Measurements from ENCODE around the gene RELL2.

Gene RELL2, protein sequence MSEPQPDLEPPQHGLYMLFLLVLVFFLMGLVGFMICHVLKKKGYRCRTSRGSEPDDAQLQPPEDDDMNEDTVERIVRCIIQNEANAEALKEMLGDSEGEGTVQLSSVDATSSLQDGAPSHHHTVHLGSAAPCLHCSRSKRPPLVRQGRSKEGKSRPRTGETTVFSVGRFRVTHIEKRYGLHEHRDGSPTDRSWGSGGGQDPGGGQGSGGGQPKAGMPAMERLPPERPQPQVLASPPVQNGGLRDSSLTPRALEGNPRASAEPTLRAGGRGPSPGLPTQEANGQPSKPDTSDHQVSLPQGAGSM

GRCh38 chr5:141636413-141637122 is at the start of gene RELL2, which contains the start of gene HDAC3:
Gene RELL2, plus strand, starts transcription at chr5:141636997. Its CDS starts 1,229 bp downstream, at chr5:141638226.
Gene HDAC3, minus strand, starts transcription at chr5:141636849. Its CDS starts 59 bp downstream, at chr5:141636790.
- H3K9me3 Mint-ChIP-seq = no peaks in the 10 kb centered on the region
- peaks cover 42% of the 10 kb centered on the region for H3K4me1 Mint-ChIP-seq
- peak within 1 kb of the TSS; percentile 88 for H3K27ac Mint-ChIP-seq (ENCODE audit: low read depth)
- peaks cover 11% of the 10 kb centered on the region for H3K36me3 Mint-ChIP-seq (ENCODE audit: insufficient read depth)
- H3K4me3 Mint-ChIP-seq = peak within 1 kb of the TSS; percentile 84
- ATAC-seq (replicated peaks; ENCODE audit: extremely low read depth, poor library complexity, severe bottlenecking) = peak; percentile 82
- peak; percentile 90 to 97 for DNase-seq (ENCODE audit: low spot score in 2 of 2)
- no peaks in the 10 kb centered on the region for H3K27me3 Mint-ChIP-seq

DNA sequence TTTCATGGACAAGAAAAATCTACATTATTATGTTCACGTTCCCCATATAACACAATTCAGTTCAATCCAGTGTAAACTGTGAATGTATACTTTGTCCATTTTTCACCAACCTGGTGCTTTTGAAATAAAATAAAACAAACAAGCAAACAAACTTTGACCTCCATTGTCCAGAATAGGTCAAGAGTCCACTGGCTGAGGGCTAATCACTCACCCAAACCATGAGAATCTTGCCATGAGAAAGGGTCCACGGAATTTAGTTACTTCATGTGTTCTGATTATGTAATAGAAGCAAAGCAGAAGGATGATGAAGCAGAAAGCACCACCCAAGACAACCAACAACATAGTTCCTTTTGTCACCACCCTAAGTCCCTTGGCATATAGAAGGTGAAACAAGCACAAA is 46.7 kb upstream of the RELL2 start:
- Mint-ChIP-seq H3K27me3 (no peaks in the 10 kb centered on the region), H3K9me3 (no peaks in the 10 kb centered on the region), H3K36me3 (ENCODE audit: insufficient read depth) (peaks cover 32% of the 10 kb centered on the region), H3K27ac (ENCODE audit: low read depth) (no peak overlapping the region), H3K4me1 (peaks cover 44% of the 10 kb centered on the region), H3K4me3 (no peak overlapping the region)
- ATAC-seq (replicated peaks; ENCODE audit: extremely low read depth, poor library complexity, severe bottlenecking) (no peak), DNase-seq (ENCODE audit: low spot score in 2 of 2) (no peak)

GRCh38 chr5:141596867-141597266 is 39.9 kb upstream of the RELL2 start:
- Mint-ChIP-seq H3K27me3 (no peaks in the 10 kb centered on the region), H3K4me3 (peak overlapping the region; percentile 10), H3K27ac (ENCODE audit: low read depth) (peak overlapping the region; percentile 65), H3K36me3 (ENCODE audit: insufficient read depth) (peaks cover 16% of the 10 kb centered on the region), H3K9me3 (no peaks in the 10 kb centered on the region), H3K4me1 (peaks cover 62% of the 10 kb centered on the region)
- DNase-seq (ENCODE audit: low spot score in 2 of 2) (no peak), ATAC-seq (replicated peaks; ENCODE audit: extremely low read depth, poor library complexity, severe bottlenecking) (no peak)

GRCh38 chr5:141597394-141597793 is 39.4 kb upstream of the RELL2 start:
- ATAC-seq (replicated peaks; ENCODE audit: extremely low read depth, poor library complexity, severe bottlenecking) (no peak), DNase-seq (ENCODE audit: low spot score in 2 of 2) (no peak)
- Mint-ChIP-seq H3K27me3 (no peaks in the 10 kb centered on the region), H3K27ac (ENCODE audit: low read depth) (peak overlapping the region; percentile 65), H3K36me3 (ENCODE audit: insufficient read depth) (peaks cover 16% of the 10 kb centered on the region), H3K4me1 (peaks cover 60% of the 10 kb centered on the region), H3K9me3 (no peaks in the 10 kb centered on the region), H3K4me3 (peak overlapping the region; percentile 10)

GRCh38 chr5:141597814-141598213 is 39.0 kb upstream of the RELL2 start:
- Mint-ChIP-seq H3K4me3 (peak overlapping the region; percentile 10), H3K4me1 (peaks cover 60% of the 10 kb centered on the region), H3K9me3 (no peaks in the 10 kb centered on the region), H3K36me3 (ENCODE audit: insufficient read depth) (peaks cover 15% of the 10 kb centered on the region), H3K27me3 (no peaks in the 10 kb centered on the region), H3K27ac (ENCODE audit: low read depth) (no peak overlapping the region)
- DNase-seq (ENCODE audit: low spot score in 2 of 2) (no peak), ATAC-seq (replicated peaks; ENCODE audit: extremely low read depth, poor library complexity, severe bottlenecking) (no peak)

- no peak overlapping the region for H3K4me3 Mint-ChIP-seq
These were observed 38.1 kb upstream of the RELL2 start for GRCh38 chr5:141598391-141599345.

DNA sequence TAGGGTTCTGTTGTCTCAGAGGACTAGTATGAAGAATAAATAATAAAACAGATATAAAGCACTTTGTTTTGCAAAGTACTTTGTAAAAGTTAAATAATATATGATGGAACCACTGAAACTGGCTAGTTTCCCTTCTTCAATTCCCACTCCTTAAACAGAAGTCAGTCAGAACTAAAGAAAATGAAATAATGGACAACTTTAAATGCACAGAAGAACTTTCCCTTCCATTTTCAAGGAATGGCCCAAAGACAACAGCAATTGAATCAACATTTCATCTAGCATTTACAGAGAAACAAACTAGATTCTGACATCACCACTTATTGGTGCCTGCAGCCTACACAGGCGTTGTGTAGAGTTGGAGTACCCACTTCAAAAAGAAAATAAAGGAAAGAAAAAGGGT is 34.2 kb upstream of the RELL2 start:
- Mint-ChIP-seq H3K4me3 (peak overlapping the region; percentile 63), H3K27me3 (no peaks in the 10 kb centered on the region), H3K36me3 (ENCODE audit: insufficient read depth) (peaks cover 6% of the 10 kb centered on the region), H3K4me1 (peaks cover 80% of the 10 kb centered on the region), H3K27ac (ENCODE audit: low read depth) (peak overlapping the region; percentile 84), H3K9me3 (no peaks in the 10 kb centered on the region)
- DNase-seq (ENCODE audit: low spot score in 2 of 2) (no peak), ATAC-seq (replicated peaks; ENCODE audit: extremely low read depth, poor library complexity, severe bottlenecking) (no peak)

More at GRCh38 chr5:141598391-141599345, 38.1 kb upstream of the RELL2 start:
- H3K4me1 Mint-ChIP-seq = peaks cover 66% of the 10 kb centered on the region
- no peaks in the 10 kb centered on the region for H3K27me3 Mint-ChIP-seq
- ATAC-seq (replicated peaks; ENCODE audit: extremely low read depth, poor library complexity, severe bottlenecking) = peak; percentile 60
- H3K36me3 Mint-ChIP-seq (ENCODE audit: insufficient read depth) = peaks cover 14% of the 10 kb centered on the region
- no peak for DNase-seq (ENCODE audit: low spot score in 2 of 2)
- H3K9me3 Mint-ChIP-seq = no peaks in the 10 kb centered on the region
- H3K27ac Mint-ChIP-seq (ENCODE audit: low read depth) = peak overlapping the region; percentile 13

DNA sequence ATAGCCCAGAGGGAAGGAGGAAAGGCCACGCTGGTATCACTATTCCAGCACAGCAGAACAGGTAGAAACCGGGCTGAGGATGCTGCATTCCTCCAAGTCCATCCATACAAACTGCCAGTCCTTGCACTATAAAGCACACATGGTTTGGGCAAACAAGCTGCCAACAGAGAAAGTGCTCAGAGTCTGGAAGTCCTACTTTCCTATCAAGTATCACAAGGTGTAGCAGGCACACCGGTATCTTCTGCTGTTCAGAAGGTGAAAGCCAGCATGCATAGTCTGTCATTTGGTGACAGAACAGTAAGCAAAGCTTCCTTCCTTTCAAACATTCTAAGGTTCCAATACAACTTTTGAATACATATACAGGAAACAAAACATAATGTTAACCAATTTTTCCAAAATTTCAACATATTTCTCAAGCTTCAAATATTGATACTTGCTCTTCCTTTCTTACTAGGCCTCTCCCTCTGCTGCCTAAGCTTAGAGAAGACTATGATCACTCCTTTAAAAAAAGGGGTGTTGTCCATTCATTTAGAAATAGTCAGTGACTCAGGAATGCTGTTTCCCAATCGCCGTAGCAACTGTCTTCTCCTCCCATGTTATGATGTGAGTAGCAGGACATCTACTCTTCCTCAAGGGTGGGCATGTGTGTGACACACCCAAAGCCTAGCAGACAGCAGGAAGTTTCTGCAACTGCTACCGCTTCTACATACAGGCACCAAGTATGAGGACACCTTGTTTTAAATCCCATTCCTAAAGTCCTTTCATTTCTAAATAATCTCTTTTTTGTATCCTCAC is 32.7 kb upstream of the RELL2 start:
- H3K9me3 Mint-ChIP-seq = no peaks in the 10 kb centered on the region
- H3K36me3 Mint-ChIP-seq (ENCODE audit: insufficient read depth) = peaks cover 6% of the 10 kb centered on the region
- H3K4me1 Mint-ChIP-seq = peaks cover 78% of the 10 kb centered on the region
- DNase-seq (ENCODE audit: low spot score in 2 of 2) = no peak
- peak overlapping the region; percentile 72 for H3K4me3 Mint-ChIP-seq
- H3K27me3 Mint-ChIP-seq = no peaks in the 10 kb centered on the region
- peak overlapping the region; percentile 84 for H3K27ac Mint-ChIP-seq (ENCODE audit: low read depth)
- ATAC-seq (replicated peaks; ENCODE audit: extremely low read depth, poor library complexity, severe bottlenecking) = no peak

GRCh38 chr5:141605523-141606277 is 31.1 kb upstream of the RELL2 start:
- peak; percentile 99 for ATAC-seq (replicated peaks; ENCODE audit: extremely low read depth, poor library complexity, severe bottlenecking)
- DNase-seq (ENCODE audit: low spot score in 2 of 2) = peak; percentile 37 to 69
- Mint-ChIP-seq H3K36me3 (ENCODE audit: insufficient read depth) (peaks cover 9% of the 10 kb centered on the region), H3K27me3 (no peaks in the 10 kb centered on the region), H3K9me3 (no peaks in the 10 kb centered on the region), H3K4me1 (peaks cover 76% of the 10 kb centered on the region), H3K4me3 (peak overlapping the region; percentile 71), H3K27ac (ENCODE audit: low read depth) (peak overlapping the region; percentile 84)

- no peak for ATAC-seq (replicated peaks; ENCODE audit: extremely low read depth, poor library complexity, severe bottlenecking)
- H3K9me3 Mint-ChIP-seq = no peaks in the 10 kb centered on the region
- H3K27me3 Mint-ChIP-seq = no peaks in the 10 kb centered on the region
- peaks cover 86% of the 10 kb centered on the region for H3K4me1 Mint-ChIP-seq
- DNase-seq (ENCODE audit: low spot score in 2 of 2) = no peak
- peak overlapping the region; percentile 71 for H3K4me3 Mint-ChIP-seq
- H3K27ac Mint-ChIP-seq (ENCODE audit: low read depth) = peak overlapping the region; percentile 84
- peaks cover 19% of the 10 kb centered on the region for H3K36me3 Mint-ChIP-seq (ENCODE audit: insufficient read depth)
These were observed 28.8 kb upstream of the RELL2 start for GRCh38 chr5:141608046-141608445.

GRCh38 chr5:141608557-141608956 is 28.2 kb upstream of the RELL2 start:
- no peak for ATAC-seq (replicated peaks; ENCODE audit: extremely low read depth, poor library complexity, severe bottlenecking)
- peak overlapping the region; percentile 71 for H3K4me3 Mint-ChIP-seq

More at GRCh38 chr5:141608557-141608956, 28.2 kb upstream of the RELL2 start:
- Mint-ChIP-seq H3K36me3 (ENCODE audit: insufficient read depth) (peaks cover 19% of the 10 kb centered on the region), H3K27me3 (no peaks in the 10 kb centered on the region), H3K9me3 (no peaks in the 10 kb centered on the region), H3K27ac (ENCODE audit: low read depth) (peak overlapping the region; percentile 84), H3K4me1 (peaks cover 86% of the 10 kb centered on the region)
- no peak for DNase-seq (ENCODE audit: low spot score in 2 of 2)
